Ishikawa (cell line): ENCODE data around the gene DNER.

Source experiments
- CEBPB ChIP-seq: IDR thresholded peaks from 2 replicates; pipeline ENCODE4 v1.6.1; 2012
- CREB1 ChIP-seq: IDR thresholded peaks from 2 replicates; pipeline ENCODE4 v1.6.1; 2012; ENCODE audit warnings: low read depth
- EGR1 ChIP-seq: IDR thresholded peaks from 2 replicates; pipeline ENCODE4 v1.6.1; 2012
- EP300 ChIP-seq: IDR thresholded peaks from 2 replicates; pipeline ENCODE4 v1.6.1; 2012; ENCODE audit warnings: borderline replicate concordance
- FOXM1 ChIP-seq: IDR thresholded peaks from 2 replicates; pipeline ENCODE4 v1.6.1; 2012; ENCODE audit warnings: low read depth, borderline replicate concordance
- MAX ChIP-seq: IDR thresholded peaks from 2 replicates; pipeline ENCODE4 v1.6.1; 2012
- NFIC ChIP-seq: IDR thresholded peaks from 2 replicates; pipeline ENCODE4 v1.6.1; 2012
- RAD21 ChIP-seq: IDR thresholded peaks from 2 replicates; pipeline ENCODE4 v1.6.1; 2012; ENCODE audit warnings: low read depth
- REST ChIP-seq: IDR thresholded peaks from 2 replicates; pipeline ENCODE4 v1.6.1; 2012; ENCODE audit warnings: low read depth, mild to moderate bottlenecking
- TAF1 ChIP-seq: IDR thresholded peaks from 2 replicates; pipeline ENCODE4 v1.6.1; 2012; ENCODE audit warnings: low read depth, mild to moderate bottlenecking
- TEAD4 ChIP-seq: IDR thresholded peaks from 2 replicates; pipeline ENCODE4 v1.6.1; 2012
- USF1 ChIP-seq: IDR thresholded peaks from 2 replicates; pipeline ENCODE4 v1.6.1; 2012
- YY1 ChIP-seq: IDR thresholded peaks from 2 replicates; pipeline ENCODE4 v1.6.1; 2012; ENCODE audit warnings: low read depth
- ZBTB7A ChIP-seq: IDR thresholded peaks from 2 replicates; pipeline ENCODE4 v1.6.1; 2012; ENCODE audit warnings: low read depth

- TF ChIP-seq YY1, result no peak
- no peak for TF ChIP-seq EP300
- TF ChIP-seq RAD21, result no peak
- no peak for TF ChIP-seq CREB1
- no peak for TF ChIP-seq TEAD4
- no peak for TF ChIP-seq REST
- TF ChIP-seq MAX, result no peak
- TF ChIP-seq TAF1, result no peak
- no peak for TF ChIP-seq EGR1
- no peak for TF ChIP-seq NFIC
- no peak for TF ChIP-seq USF1
- no peak for TF ChIP-seq ZBTB7A
- no peak for TF ChIP-seq FOXM1
- TF ChIP-seq CEBPB, result no peak
Observed at GRCh38 chr2:229611360-229611759, 103.0 kb downstream of the DNER start.
